ENCODE measurements around the gene EPHB2. TPM values are rescaled to one million over a fixed set of nuclear protein-coding genes. Genes with fewer than 3 reads are reported as not detected.
A peak's percentile ranks its signal among the peaks of the same experiment; 100 is the strongest.

EPHB2 gene
- total and polyA plus RNA-seq, 2 donors from 2014 or later = 3.0 to 9.5 TPM

GRCh38 chr1:22962558-22962957 is 251.9 kb downstream of the EPHB2 start:
- Histone ChIP-seq H3K27ac (ENCODE audit: low read depth in 2 of 2, low read length in 2 of 2) (no peak overlapping the region), H3K4me1 (ENCODE audit: control insufficient read depth in 2 of 3, insufficient read depth in 2 of 3, low read depth in 1 of 3, low read length in 3 of 3) (no peaks in the 10 kb centered on the region), H3K9ac (ENCODE audit: low read length in 3 of 3) (no peak overlapping the region), H3K27me3 (ENCODE audit: control insufficient read depth, insufficient read depth, low read length) (no peaks in the 10 kb centered on the region), H3K9me3 (ENCODE audit: control insufficient read depth in 2 of 3, insufficient read depth in 1 of 3, low read length in 3 of 3) (peaks cover 0 to 13% (median 0%) of the 10 kb centered on the region in 3 donors), H3K4me3 (ENCODE audit: low read length in 3 of 3) (no peak overlapping the region), H3K36me3 (ENCODE audit: control insufficient read depth in 2 of 3, insufficient read depth in 3 of 3, low read length in 3 of 3) (no peaks in the 10 kb centered on the region)
- TF ChIP-seq CTCF (IDR thresholded peaks at IDR 0.05; ENCODE audit: borderline replicate concordance, extremely low read depth, insufficient read depth) = no peak
- FAIRE-seq = no peak
- intact Hi-C loops (cut with DNase I) = no loop called here
- peak in 1 of 5 donors; percentile 12 for DNase-seq

GRCh38 chr1:22963044-22963677 is 252.5 kb downstream of the EPHB2 start:
- Histone ChIP-seq H3K4me3 (ENCODE audit: low read length in 3 of 3) (no peak overlapping the region), H3K27me3 (ENCODE audit: control insufficient read depth, insufficient read depth, low read length) (no peaks in the 10 kb centered on the region), H3K9ac (ENCODE audit: low read length in 3 of 3) (no peak overlapping the region), H3K9me3 (ENCODE audit: control insufficient read depth in 2 of 3, insufficient read depth in 1 of 3, low read length in 3 of 3) (peaks cover 0 to 13% (median 0%) of the 10 kb centered on the region in 3 donors), H3K27ac (ENCODE audit: low read depth in 2 of 2, low read length in 2 of 2) (no peak overlapping the region), H3K36me3 (ENCODE audit: control insufficient read depth in 2 of 3, insufficient read depth in 3 of 3, low read length in 3 of 3) (no peaks in the 10 kb centered on the region), H3K4me1 (ENCODE audit: control insufficient read depth in 2 of 3, insufficient read depth in 2 of 3, low read depth in 1 of 3, low read length in 3 of 3) (no peaks in the 10 kb centered on the region)
- no peak for FAIRE-seq
- no peak for TF ChIP-seq CTCF (IDR thresholded peaks at IDR 0.05; ENCODE audit: borderline replicate concordance, extremely low read depth, insufficient read depth)
- intact Hi-C loops (cut with DNase I) = no loop called here
- peak in 2 of 5 donors; percentile 7 to 45 for DNase-seq

- FAIRE-seq = no peak
- no peak for TF ChIP-seq CTCF (IDR thresholded peaks at IDR 0.05; ENCODE audit: borderline replicate concordance, extremely low read depth, insufficient read depth)
- no peak for DNase-seq
- H3K4me3 ChIP-seq (ENCODE audit: low read length in 3 of 3) = no peak overlapping the region
- no peaks in the 10 kb centered on the region for H3K4me1 ChIP-seq (ENCODE audit: control insufficient read depth in 2 of 3, insufficient read depth in 2 of 3, low read depth in 1 of 3, low read length in 3 of 3)
- no peak overlapping the region for H3K9ac ChIP-seq (ENCODE audit: low read length in 3 of 3)
- no peaks in the 10 kb centered on the region for H3K36me3 ChIP-seq (ENCODE audit: control insufficient read depth in 2 of 3, insufficient read depth in 3 of 3, low read length in 3 of 3)
- H3K27ac ChIP-seq (ENCODE audit: low read depth in 2 of 2, low read length in 2 of 2) = no peak overlapping the region
- intact Hi-C loops (cut with DNase I) = no loop called here
- H3K27me3 ChIP-seq (ENCODE audit: control insufficient read depth, insufficient read depth, low read length) = no peaks in the 10 kb centered on the region
- H3K9me3 ChIP-seq (ENCODE audit: control insufficient read depth in 2 of 3, insufficient read depth in 1 of 3, low read length in 3 of 3) = peaks cover 0 to 13% (median 0%) of the 10 kb centered on the region in 3 donors
These were observed 255.7 kb downstream of the EPHB2 start for GRCh38 chr1:22966309-22966708.

GRCh38 chr1:22967833-22968232 is 257.2 kb downstream of the EPHB2 start:
- Histone ChIP-seq H3K36me3 (ENCODE audit: control insufficient read depth in 2 of 3, insufficient read depth in 3 of 3, low read length in 3 of 3) (no peaks in the 10 kb centered on the region), H3K4me3 (ENCODE audit: low read length in 3 of 3) (no peak overlapping the region), H3K27me3 (ENCODE audit: control insufficient read depth, insufficient read depth, low read length) (no peaks in the 10 kb centered on the region), H3K9ac (ENCODE audit: low read length in 3 of 3) (no peak overlapping the region), H3K9me3 (ENCODE audit: control insufficient read depth in 2 of 3, insufficient read depth in 1 of 3, low read length in 3 of 3) (peaks cover 0 to 13% (median 0%) of the 10 kb centered on the region in 3 donors), H3K4me1 (ENCODE audit: control insufficient read depth in 2 of 3, insufficient read depth in 2 of 3, low read depth in 1 of 3, low read length in 3 of 3) (no peaks in the 10 kb centered on the region), H3K27ac (ENCODE audit: low read depth in 2 of 2, low read length in 2 of 2) (no peak overlapping the region)
- DNase-seq (no peak), FAIRE-seq (no peak)
- TF ChIP-seq CTCF (IDR thresholded peaks at IDR 0.05; ENCODE audit: borderline replicate concordance, extremely low read depth, insufficient read depth) = no peak
- intact Hi-C loops (cut with DNase I) = no loop called here

Measured in kidney (tissue), 14 donors.